CD14-positive monocyte (primary cell): ENCODE results near the gene CCDC134. TPM values are rescaled to one million over a fixed set of nuclear protein-coding genes. Genes with fewer than 3 reads are reported as not detected.

Source experiments
- DNase-seq, 3 donors: peaks; one replicate each; pipeline ENCODE4 v3.0.0-alpha.2; 2011 to 2022
- H2AFZ ChIP-seq: 2 replicates; pipeline ENCODE4 v1.6.0; 2012; ENCODE audit warnings: mild to moderate bottlenecking, low read depth, low read length, inconsistent platforms; ENCODE audit not compliant: insufficient read depth, poor library complexity, severe bottlenecking
- H3K27ac ChIP-seq, 2 donors: 1 replicate in 1 of 2; 2 replicates in 1 of 2; pipeline ENCODE4 v1.5.1; 2012 to 2013; ENCODE audit warnings: low read length in 2 of 2, control low read depth in 1 of 2, inconsistent platforms in 1 of 2, low read depth in 1 of 2, mild to moderate bottlenecking in 1 of 2
- H3K27me3 ChIP-seq, 2 donors: one replicate each; pipeline versions ENCODE4 v1.6.0 to v1.6.1; 2011 to 2013; ENCODE audit warnings: low read length in 2 of 2; ENCODE audit not compliant: control insufficient read depth in 2 of 2, insufficient read depth in 2 of 2
- H3K36me3 ChIP-seq, 2 donors: replicated peaks in 1 of 2; 1 replicate in 1 of 2; 2 replicates in 1 of 2; pipeline versions ENCODE4 v1.5.1 to v1.6.1; 2012 to 2013; ENCODE audit warnings: low read length in 2 of 2, control low read depth in 1 of 2, inconsistent platforms in 1 of 2, mild to moderate bottlenecking in 1 of 2; ENCODE audit not compliant: insufficient read depth in 2 of 2, control insufficient read depth in 1 of 2
- H3K4me1 ChIP-seq, 2 donors: 1 replicate in 1 of 2; 2 replicates in 1 of 2; pipeline versions ENCODE4 v1.5.1 to v1.6.1; 2012 to 2013; ENCODE audit warnings: low read length in 2 of 2, control low read depth in 1 of 2, inconsistent platforms in 1 of 2, mild to moderate bottlenecking in 1 of 2, moderate library complexity in 1 of 2; ENCODE audit not compliant: insufficient read depth in 2 of 2, control insufficient read depth in 1 of 2
- H3K4me2 ChIP-seq: replicated peaks from 2 replicates; pipeline ENCODE3; 2012; ENCODE audit warnings: low read length, moderate library complexity, mild to moderate bottlenecking; ENCODE audit not compliant: poor library complexity, severe bottlenecking; ENCODE audit errors: extremely low read depth
- H3K4me3 ChIP-seq, 3 experiments: fragments of 200-600 bp in 1 of 3; sonication (generic) in 1 of 3; replicated peaks in 1 of 3; 1 replicate in 2 of 3; 2 replicates in 1 of 3; pipeline ENCODE4 v1.5.1; 2011 to 2013; ENCODE audit warnings: low read length in 3 of 3, mild to moderate bottlenecking in 3 of 3, control low read depth in 2 of 3, low read depth in 2 of 3, inconsistent platforms in 1 of 3, moderate library complexity in 1 of 3
- H3K79me2 ChIP-seq: 2 replicates; pipeline ENCODE4 v1.6.0; 2012; ENCODE audit warnings: mild to moderate bottlenecking, control low read depth, inconsistent platforms, low read length, moderate library complexity; ENCODE audit not compliant: insufficient read depth
- H3K9ac ChIP-seq: 2 replicates; pipeline ENCODE4 v1.6.0; 2017; ENCODE audit warnings: low read length, mild to moderate bottlenecking; ENCODE audit not compliant: insufficient read depth, poor library complexity, severe bottlenecking
- H3K9me3 ChIP-seq, 2 donors: replicated peaks in 1 of 2; 1 replicate in 1 of 2; 2 replicates in 1 of 2; pipeline versions ENCODE4 v1.5.1 to v1.6.1; 2012 to 2013; ENCODE audit warnings: low read length in 2 of 2, control low read depth in 1 of 2; ENCODE audit not compliant: control insufficient read depth in 1 of 2, insufficient read depth in 1 of 2
- H4K20me1 ChIP-seq: 2 replicates; pipeline ENCODE4 v1.6.0; 2012; ENCODE audit warnings: mild to moderate bottlenecking, low read length, control low read depth, moderate library complexity; ENCODE audit not compliant: insufficient read depth
- H3K27ac Mint-ChIP-seq, 7 donors: one replicate each; pipeline ENCODE4 v1.8.0; 2020; ENCODE audit warnings: mild to moderate bottlenecking in 7 of 7, mixed read lengths in 7 of 7, moderate library complexity in 6 of 7, inconsistent platforms in 2 of 7
- H3K27me3 Mint-ChIP-seq, 3 donors: one replicate each; pipeline ENCODE4 v1.8.0; 2021 to 2022; ENCODE audit warnings: low read depth in 3 of 3, mild to moderate bottlenecking in 3 of 3, mixed read lengths in 3 of 3, moderate library complexity in 3 of 3, inconsistent platforms in 1 of 3
- H3K36me3 Mint-ChIP-seq, 2 donors: one replicate each; pipeline ENCODE4 v1.8.0; 2020; ENCODE audit warnings: mixed read lengths in 2 of 2, inconsistent platforms in 1 of 2, mild to moderate bottlenecking in 1 of 2
- H3K4me1 Mint-ChIP-seq: one replicate; pipeline ENCODE4 v1.8.0; 2020; ENCODE audit warnings: mild to moderate bottlenecking, mixed read lengths
- H3K4me3 Mint-ChIP-seq, 2 donors: one replicate each; pipeline ENCODE4 v1.8.0; 2020; ENCODE audit warnings: mild to moderate bottlenecking in 2 of 2, mixed read lengths in 2 of 2, moderate library complexity in 1 of 2
- H3K9me3 Mint-ChIP-seq, 7 donors: one replicate each; pipeline ENCODE4 v1.8.0; 2020 to 2022; ENCODE audit warnings: mixed read lengths in 7 of 7, mild to moderate bottlenecking in 6 of 7, moderate library complexity in 6 of 7, inconsistent platforms in 2 of 7
- WGBS: methylation state at CpG from one replicate; pipeline ENCODE4 v1.1.5; 2013; ENCODE audit warnings: missing lambda C conversion rate; ENCODE audit not compliant: insufficient coverage; 5-methylcytosine and 5-hydroxymethylcytosine counted together
- intact Hi-C, 2 donors: fragments of 100-400 bp; cut with micrococcal nuclease; formaldehyde crosslinking; loops; one replicate each; pipeline versions ENCODE4 v1.15.0 to v1.15.1; 2023
- polyA plus RNA-seq, 3 donors: library from polyadenylated mRNA; depleted of rRNA in 1 of 3; unstranded in 2 of 3; stranded (reverse) in 1 of 3; fragments of 300-500 nt in 2 of 3; fragments of >200 nt in 1 of 3; fragmentation: Illumina TruSeq in 2 of 3; gene quantifications; 1 replicate in 2 of 3; 2 replicates in 1 of 3; pipeline ENCODE4 v1.2.3, GENCODE V29; 2012 to 2021
- TF ChIP-seq, protein P1 (sequence below): fragments of 200-600 bp; IDR thresholded peaks from one replicate; pipeline ENCODE4 v1.8.0; 2022; ENCODE audit warnings: antibody characterized with exemption, mild to moderate bottlenecking

CCDC134 gene
- polyA plus RNA-seq, 3 donors: 2.1 to 5.3 (median 2.4) TPM

DNA sequence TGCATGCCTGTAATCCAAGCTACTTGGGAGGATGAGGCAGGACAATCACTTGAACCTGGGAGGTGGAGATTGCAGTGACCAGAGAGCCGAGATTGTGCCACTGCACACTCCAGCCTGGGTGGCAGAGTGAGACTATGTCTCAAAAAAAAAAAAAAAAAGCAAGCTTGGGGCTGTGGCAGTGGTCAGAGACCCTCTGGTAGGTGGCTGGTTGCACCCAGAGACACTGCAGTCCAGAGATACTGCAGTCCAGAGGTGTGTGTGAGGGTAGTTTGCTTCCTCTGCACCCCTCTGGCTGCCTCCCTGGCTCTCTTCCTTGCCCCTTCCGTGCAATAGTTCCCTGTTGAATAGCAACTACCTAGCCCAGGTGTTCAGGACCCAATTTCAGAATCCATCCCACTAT, 1.7 kb upstream of the CCDC134 start:
- Histone ChIP-seq H4K20me1 (no peaks in the 10 kb centered on the region), H2AFZ (no peak overlapping the region), H3K4me1 (peaks cover 29 to 35% of the 10 kb centered on the region in 2 donors), H3K79me2 (peaks cover 29% of the 10 kb centered on the region), H3K4me2 (no peak overlapping the region), H3K27ac (no peak overlapping the region), H3K4me3 (no peak overlapping the region), H3K9ac (no peak overlapping the region), H3K9me3 (no peaks in the 10 kb centered on the region), H3K36me3 (peaks cover 15 to 21% of the 10 kb centered on the region in 2 donors), H3K27me3 (no peaks in the 10 kb centered on the region)
- H3K4me3 Mint-ChIP-seq: peak overlapping the region in 1 of 2 donors; percentile 52
- H3K9me3 Mint-ChIP-seq: peaks cover 0 to under 1% (median 0%) of the 10 kb centered on the region in 7 donors
- H3K4me1 Mint-ChIP-seq: peaks cover 33% of the 10 kb centered on the region
- intact Hi-C loops: no loop called here
- H3K27me3 Mint-ChIP-seq: no peaks in the 10 kb centered on the region
- WGBS: 88% methylated on average over 1 of the region's 2 CpGs
- peaks cover 20 to 24% of the 10 kb centered on the region in 2 donors for H3K36me3 Mint-ChIP-seq
- peak overlapping the region in 2 of 7 donors; percentile 98 to 99 for H3K27ac Mint-ChIP-seq
- TF ChIP-seq, protein P1, sequence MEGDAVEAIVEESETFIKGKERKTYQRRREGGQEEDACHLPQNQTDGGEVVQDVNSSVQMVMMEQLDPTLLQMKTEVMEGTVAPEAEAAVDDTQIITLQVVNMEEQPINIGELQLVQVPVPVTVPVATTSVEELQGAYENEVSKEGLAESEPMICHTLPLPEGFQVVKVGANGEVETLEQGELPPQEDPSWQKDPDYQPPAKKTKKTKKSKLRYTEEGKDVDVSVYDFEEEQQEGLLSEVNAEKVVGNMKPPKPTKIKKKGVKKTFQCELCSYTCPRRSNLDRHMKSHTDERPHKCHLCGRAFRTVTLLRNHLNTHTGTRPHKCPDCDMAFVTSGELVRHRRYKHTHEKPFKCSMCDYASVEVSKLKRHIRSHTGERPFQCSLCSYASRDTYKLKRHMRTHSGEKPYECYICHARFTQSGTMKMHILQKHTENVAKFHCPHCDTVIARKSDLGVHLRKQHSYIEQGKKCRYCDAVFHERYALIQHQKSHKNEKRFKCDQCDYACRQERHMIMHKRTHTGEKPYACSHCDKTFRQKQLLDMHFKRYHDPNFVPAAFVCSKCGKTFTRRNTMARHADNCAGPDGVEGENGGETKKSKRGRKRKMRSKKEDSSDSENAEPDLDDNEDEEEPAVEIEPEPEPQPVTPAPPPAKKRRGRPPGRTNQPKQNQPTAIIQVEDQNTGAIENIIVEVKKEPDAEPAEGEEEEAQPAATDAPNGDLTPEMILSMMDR: no peak
- no peak for DNase-seq

DNA sequence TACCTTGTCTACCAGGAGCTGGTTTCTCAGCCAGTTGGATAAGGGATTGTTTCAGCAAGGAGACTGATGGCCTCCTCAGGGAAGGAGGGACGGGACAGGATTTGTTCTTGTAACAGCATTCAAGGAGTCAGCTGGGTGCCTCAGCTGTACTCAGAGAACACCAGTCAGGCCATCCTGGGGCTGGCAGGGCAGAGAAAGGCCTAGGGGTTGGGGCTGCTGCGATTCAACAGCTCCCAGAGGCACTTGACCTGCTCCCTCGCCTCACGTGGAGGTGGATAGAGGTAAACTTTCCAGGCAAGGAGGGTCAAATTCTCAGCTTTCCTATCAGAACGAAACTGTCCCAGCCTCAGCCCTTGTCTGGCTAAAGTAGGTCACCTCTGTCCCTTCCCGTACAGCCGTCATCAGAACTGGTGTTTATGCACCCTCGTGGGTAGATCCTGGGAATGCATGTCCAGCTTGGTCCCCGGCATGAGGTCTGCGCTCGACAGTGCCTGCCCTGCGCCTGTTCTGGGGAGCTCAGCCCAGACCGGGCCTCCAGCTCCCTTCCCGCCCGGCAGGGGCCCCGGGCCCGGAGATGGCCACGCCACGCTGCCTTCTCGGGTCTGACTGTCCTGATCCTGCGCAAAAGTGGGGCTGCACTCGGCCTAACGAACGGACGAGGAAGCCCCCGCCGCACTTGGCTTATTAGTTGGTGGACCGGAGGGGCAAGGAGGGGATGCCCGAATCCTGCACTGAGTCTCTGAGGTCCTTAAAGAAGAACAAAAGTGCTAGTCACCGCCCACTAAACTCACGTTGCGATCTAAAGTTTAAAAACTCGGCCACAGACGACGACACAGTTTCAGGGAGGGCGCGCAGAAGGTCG, 762 bp upstream of the CCDC134 start:
- TF ChIP-seq, protein P1: peak; percentile 18
- Histone ChIP-seq H3K27me3 (no peaks in the 10 kb centered on the region), H4K20me1 (no peaks in the 10 kb centered on the region), H3K4me1 (peaks cover 29 to 39% of the 10 kb centered on the region in 2 donors), H3K4me2 (peak overlapping the region; percentile 77), H3K36me3 (peaks cover 6 to 11% of the 10 kb centered on the region in 2 donors), H3K9ac (peak overlapping the region; percentile 90), H3K9me3 (no peaks in the 10 kb centered on the region), H3K79me2 (peaks cover 39% of the 10 kb centered on the region), H3K27ac (peak overlapping the region; percentile 95 to 97), H2AFZ (peak overlapping the region; percentile 87), H3K4me3 (peak overlapping the region; percentile 66 to 97 (median 72))
- H3K4me3 Mint-ChIP-seq: peak overlapping the region; percentile 97 to 99
- peaks cover 36% of the 10 kb centered on the region for H3K4me1 Mint-ChIP-seq
- intact Hi-C loops: loop anchor here (2.0 to 5.0 kb wide), 5 partner anchors 19 to 53 kb away; no protein-coding TSS in a partner anchor
- H3K27ac Mint-ChIP-seq: peak overlapping the region; percentile 98 to 99 (median 98)
- no peaks in the 10 kb centered on the region for H3K27me3 Mint-ChIP-seq
- peak; percentile 30 to 44 (median 37) for DNase-seq
- peaks cover 0 to 2% (median 0%) of the 10 kb centered on the region in 7 donors for H3K9me3 Mint-ChIP-seq
- H3K36me3 Mint-ChIP-seq: peaks cover 13 to 15% of the 10 kb centered on the region in 2 donors
- 6% methylated on average over 34 of the region's 38 CpGs for WGBS
